Measurements from ENCODE around the gene ATP8B4.

- TF ChIP-seq, protein P1, sequence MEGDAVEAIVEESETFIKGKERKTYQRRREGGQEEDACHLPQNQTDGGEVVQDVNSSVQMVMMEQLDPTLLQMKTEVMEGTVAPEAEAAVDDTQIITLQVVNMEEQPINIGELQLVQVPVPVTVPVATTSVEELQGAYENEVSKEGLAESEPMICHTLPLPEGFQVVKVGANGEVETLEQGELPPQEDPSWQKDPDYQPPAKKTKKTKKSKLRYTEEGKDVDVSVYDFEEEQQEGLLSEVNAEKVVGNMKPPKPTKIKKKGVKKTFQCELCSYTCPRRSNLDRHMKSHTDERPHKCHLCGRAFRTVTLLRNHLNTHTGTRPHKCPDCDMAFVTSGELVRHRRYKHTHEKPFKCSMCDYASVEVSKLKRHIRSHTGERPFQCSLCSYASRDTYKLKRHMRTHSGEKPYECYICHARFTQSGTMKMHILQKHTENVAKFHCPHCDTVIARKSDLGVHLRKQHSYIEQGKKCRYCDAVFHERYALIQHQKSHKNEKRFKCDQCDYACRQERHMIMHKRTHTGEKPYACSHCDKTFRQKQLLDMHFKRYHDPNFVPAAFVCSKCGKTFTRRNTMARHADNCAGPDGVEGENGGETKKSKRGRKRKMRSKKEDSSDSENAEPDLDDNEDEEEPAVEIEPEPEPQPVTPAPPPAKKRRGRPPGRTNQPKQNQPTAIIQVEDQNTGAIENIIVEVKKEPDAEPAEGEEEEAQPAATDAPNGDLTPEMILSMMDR (IDR thresholded peaks at IDR 0.05; ENCODE audit: extremely low read depth in 1 of 2, insufficient read depth in 1 of 2, low read depth in 1 of 2, low read length in 2 of 2): no peak
- TF ChIP-seq POLR2AphosphoS5 (IDR thresholded peaks at IDR 0.05; ENCODE audit: insufficient read depth, low read depth, low read length): no peak
Measured at GRCh38 chr15:49918121-49918520, 200.9 kb downstream of the ATP8B4 start.

Data from endothelial cell of umbilical vein (primary cell).